IMR-90 (cell line): ENCODE measurements around the gene TNFAIP8. TPM values are rescaled to one million over a fixed set of nuclear protein-coding genes. Genes with fewer than 3 reads are reported as not detected.

Source experiments
- ATAC-seq: fragments of 200-7000 bp; cut with Tn5 transposase; 2 replicates; pipeline ENCODE4 v1.9.1; 2020; ENCODE audit warnings: low read depth, mild to moderate bottlenecking, moderate library complexity
- BruUV-seq: library from RNA; stranded (reverse); fragments of 400-500 nt; replicated peaks from 2 replicates; lab custom pipeline; 2021; lab: Mats Ljungman, UMichigan
- CTCF ChIA-PET: fragments of 300-600 bp; formaldehyde crosslinking; extraction: SDS; loops from one replicate; lab custom pipeline; 2021; ENCODE audit warnings: antibody characterized with exemption; lab: Yijun Ruan, JAX
- POLR2A ChIA-PET: fragments of 300-600 bp; sonication (Branson Sonifier 250); formaldehyde crosslinking; loops from one replicate; lab custom pipeline; 2022; ENCODE audit warnings: antibody characterized with exemption; ENCODE audit not compliant: unreplicated experiment; lab: Charles Lee
- DNase-seq: peaks from one replicate; pipeline ENCODE4 v3.0.0; 2013
- H2AFZ ChIP-seq: replicated peaks from 2 replicates; pipeline ENCODE3; 2013; ENCODE audit warnings: low read length, mild to moderate bottlenecking; ENCODE audit not compliant: poor library complexity
- H2AK5ac ChIP-seq: 2 replicates; pipeline ENCODE4 v1.6.1; 2013; ENCODE audit warnings: low read depth, low read length, inconsistent platforms
- H2AK9ac ChIP-seq: replicated peaks from 2 replicates; pipeline ENCODE3; 2013; ENCODE audit warnings: mild to moderate bottlenecking, low read depth, low read length, moderate library complexity; ENCODE audit not compliant: poor library complexity
- H2BK120ac ChIP-seq: 2 replicates; pipeline ENCODE4 v1.6.1; 2013; ENCODE audit warnings: low read depth, low read length, inconsistent platforms
- H2BK15ac ChIP-seq: 3 replicates; pipeline ENCODE4 v1.6.1; 2013; ENCODE audit warnings: low read depth, low read length, inconsistent platforms
- H2BK20ac ChIP-seq: 2 replicates; pipeline ENCODE4 v1.6.1; 2013; ENCODE audit warnings: low read depth, mild to moderate bottlenecking, inconsistent platforms, low read length, moderate library complexity
- H2BK5ac ChIP-seq: 2 replicates; pipeline ENCODE4 v1.6.1; 2013; ENCODE audit warnings: mild to moderate bottlenecking, low read depth, low read length, inconsistent platforms; ENCODE audit not compliant: poor library complexity, severe bottlenecking
- H3K14ac ChIP-seq: replicated peaks from 2 replicates; pipeline ENCODE4 v1.6.1; 2013; ENCODE audit warnings: low read depth, low read length, inconsistent platforms
- H3K18ac ChIP-seq: 2 replicates; pipeline ENCODE4 v1.6.1; 2013; ENCODE audit warnings: low read depth, low read length, control low read depth
- H3K23ac ChIP-seq: 2 replicates; pipeline ENCODE4 v1.6.1; 2013; ENCODE audit warnings: low read depth, low read length, inconsistent platforms
- H3K27ac ChIP-seq: 2 replicates; pipeline ENCODE4 v1.5.1; 2013; ENCODE audit warnings: mild to moderate bottlenecking, control low read depth, low read length; ENCODE audit not compliant: insufficient read depth
- H3K27me3 ChIP-seq: 2 replicates; pipeline ENCODE4 v1.6.1; 2013; ENCODE audit warnings: low read length; ENCODE audit not compliant: control insufficient read depth, insufficient read depth
- H3K36me3 ChIP-seq: 2 replicates; pipeline ENCODE4 v1.6.1; 2013; ENCODE audit warnings: low read length, mixed read lengths; ENCODE audit not compliant: control insufficient read depth, insufficient read depth
- H3K4ac ChIP-seq: 2 replicates; pipeline ENCODE4 v1.6.1; 2013; ENCODE audit warnings: low read depth, low read length, inconsistent platforms
- H3K4me1 ChIP-seq: 2 replicates; pipeline ENCODE4 v1.6.1; 2013; ENCODE audit warnings: low read length, mixed read lengths; ENCODE audit not compliant: control insufficient read depth, insufficient read depth
- H3K4me2 ChIP-seq: 2 replicates; pipeline ENCODE4 v1.6.1; 2013; ENCODE audit warnings: low read depth, mild to moderate bottlenecking, control low read depth, low read length, moderate library complexity
- H3K4me3 ChIP-seq: 2 replicates; pipeline ENCODE4 v1.5.1; 2013; ENCODE audit warnings: low read depth, mild to moderate bottlenecking, control low read depth, low read length, moderate library complexity; ENCODE audit not compliant: insufficient read depth
- H3K56ac ChIP-seq: 2 replicates; pipeline ENCODE4 v1.6.1; 2013; ENCODE audit warnings: low read length, inconsistent platforms; ENCODE audit not compliant: insufficient read depth; ENCODE audit errors: extremely low read depth
- H3K79me1 ChIP-seq, 2 experiments: 2 replicates each; pipeline ENCODE4 v1.6.1; 2013; ENCODE audit warnings: low read length in 2 of 2, inconsistent platforms in 1 of 2, low read depth in 1 of 2
- H3K9ac ChIP-seq: 2 replicates; pipeline ENCODE4 v1.6.1; 2013; ENCODE audit warnings: low read depth, low read length, control low read depth
- H3K9me1 ChIP-seq: 2 replicates; pipeline ENCODE4 v1.6.1; 2013; ENCODE audit warnings: low read length, inconsistent platforms; ENCODE audit not compliant: insufficient read depth
- H3K9me3 ChIP-seq: 2 replicates; pipeline ENCODE4 v1.6.1; 2013; ENCODE audit warnings: low read length; ENCODE audit not compliant: control insufficient read depth, insufficient read depth
- H4K20me1 ChIP-seq: 2 replicates; pipeline ENCODE4 v1.6.1; 2013; ENCODE audit warnings: low read length, inconsistent platforms; ENCODE audit not compliant: insufficient read depth
- H4K5ac ChIP-seq: 2 replicates; pipeline ENCODE4 v1.6.1; 2013; ENCODE audit warnings: mild to moderate bottlenecking, low read depth, low read length, control low read depth
- H4K8ac ChIP-seq, 2 experiments: 2 replicates each; pipeline ENCODE4 v1.6.1; 2013; ENCODE audit warnings: low read depth in 2 of 2, low read length in 2 of 2, control low read depth in 1 of 2, inconsistent platforms in 1 of 2
- H4K91ac ChIP-seq: 2 replicates; pipeline ENCODE4 v1.6.1; 2013; ENCODE audit warnings: low read depth, low read length, inconsistent platforms; ENCODE audit not compliant: insufficient read depth
- CEBPB ChIP-seq: IDR thresholded peaks from 2 replicates; pipeline ENCODE4 v1.6.1; 2012; ENCODE audit warnings: low read depth, low read length, improper control_type of control experiment
- MAZ ChIP-seq: IDR thresholded peaks from 2 replicates; pipeline ENCODE4 v1.6.1; 2012; ENCODE audit warnings: low read depth, mild to moderate bottlenecking, low read length, improper control_type of control experiment, moderate library complexity, borderline replicate concordance
- MXI1 ChIP-seq: IDR thresholded peaks from 2 replicates; pipeline ENCODE4 v1.6.1; 2012; ENCODE audit warnings: low read depth, mild to moderate bottlenecking, low read length, moderate library complexity, borderline replicate concordance
- POLR2A ChIP-seq: IDR thresholded peaks from 2 replicates; pipeline ENCODE4 v1.6.1; 2012; ENCODE audit warnings: mild to moderate bottlenecking, low read depth, low read length
- WGBS, 2 experiments: methylation state at CpG; one replicate each; pipeline versions ENCODE4 v1.1.5 to v1.1.7; 2013; ENCODE audit warnings: missing lambda C conversion rate in 2 of 2; ENCODE audit not compliant: insufficient read length in 1 of 2; ENCODE audit errors: extremely low coverage in 2 of 2; 5-methylcytosine and 5-hydroxymethylcytosine counted together
- dilution Hi-C: fragments of 300-500 bp; cut with HindIII; formaldehyde crosslinking; loops from one replicate; pipeline ENCODE4 v1.14.3; 2018; ENCODE audit warnings: low sequenced_read_pairs; ENCODE audit not compliant: unreplicated experiment
- in situ Hi-C: fragments of 300-500 bp; cut with MboI; formaldehyde crosslinking; loops from 3 replicates; pipeline ENCODE4 v1.14.3; 2019; ENCODE audit warnings: low sequenced_read_pairs, inconsistent platforms, mixed read lengths
- intact Hi-C: fragments of 100-400 bp; cut with micrococcal nuclease; formaldehyde crosslinking; loops from 2 replicates; pipeline ENCODE4 v1.10.0; 2022
- polyA plus RNA-seq, 3 experiments: library from polyadenylated mRNA; depleted of rRNA; stranded (reverse); fragments of >200 nt; gene quantifications; 2 replicates each; pipeline ENCODE4 v1.2.3, GENCODE V29; 2012; ENCODE audit warnings: low replicate concordance in 1 of 3
- total RNA-seq: library from RNA; depleted of rRNA; stranded (reverse); fragments of >200 nt; gene quantifications from 2 replicates; pipeline ENCODE4 v1.2.3, GENCODE V29; 2012
- TF ChIP-seq, protein P1 (sequence below): conservative IDR thresholded peaks from 2 replicates; pipeline ENCODE4 v1.5.1; 2012; ENCODE audit warnings: mild to moderate bottlenecking, low read depth, low read length, improper control_type of control experiment
- TF ChIP-seq, protein P2 (sequence below): fragments of 150-350 bp; IDR thresholded peaks from 2 replicates; pipeline ENCODE4 v1.6.1; 2017; ENCODE audit warnings: mild to moderate bottlenecking, antibody characterized with exemption, low read length, low read depth
- TF ChIP-seq, protein P3 (sequence below): fragments of 150-350 bp; IDR thresholded peaks from 2 replicates; pipeline ENCODE4 v1.6.1; 2016; ENCODE audit warnings: low read depth, mild to moderate bottlenecking, low read length, moderate library complexity, borderline replicate concordance

TNFAIP8 gene
- total and polyA plus RNA-seq, 2 of the 4 experiments (the other 2 are of a cell fraction) = 20.3 to 29.9 TPM

DNA sequence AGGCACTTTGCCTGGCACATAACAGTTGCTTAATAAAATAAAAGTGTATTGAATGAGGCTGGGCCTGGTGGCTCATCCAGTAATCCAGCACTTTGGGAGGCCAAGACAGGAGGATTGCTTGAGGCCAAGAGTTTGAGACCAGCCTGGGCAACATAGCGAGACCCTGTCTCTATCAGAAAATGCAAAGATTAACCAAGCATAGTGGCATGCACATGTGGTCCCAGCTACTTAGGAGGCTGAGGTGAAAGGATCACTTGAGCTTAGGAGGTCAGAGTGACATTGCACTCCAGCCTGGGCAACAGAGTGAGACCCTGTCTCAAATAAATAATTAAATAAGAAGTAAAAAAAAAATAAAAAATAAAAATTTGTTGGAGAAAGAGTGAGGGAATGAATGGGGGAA is 21.2 kb downstream of the TNFAIP8 start:
- Histone ChIP-seq H3K4ac (0 out of 2 replicates have a peak overlapping the region, but pooled peaks have one; percentile 7), H2AFZ (no peak overlapping the region), H3K27ac (no peak overlapping the region), H3K4me2 (no peak overlapping the region), H2AK9ac (no peak overlapping the region), H4K91ac (no peak overlapping the region), H3K9me3 (no peaks in the 10 kb centered on the region), H2AK5ac (no peak overlapping the region), H3K14ac (no peak overlapping the region), H4K8ac (no peak overlapping the region), H2BK5ac (no peak overlapping the region), H3K36me3 (no peaks in the 10 kb centered on the region), H2BK20ac (no peak overlapping the region; the same call in 1 of the 2 replicates), H3K23ac (no peak overlapping the region; the same call in 1 of the 2 replicates), H3K4me1 (peaks cover 22% of the 10 kb centered on the region), H3K9ac (no peak overlapping the region), H3K79me1 (peaks cover 18 to 21% of the 10 kb centered on the region in 2 experiments; a peak in 3 of 4 replicates), H2BK15ac (no peak overlapping the region), H4K5ac (no peak overlapping the region), H3K4me3 (no peak overlapping the region), H3K9me1 (peaks cover 8% of the 10 kb centered on the region), H3K56ac (no peak overlapping the region), H4K20me1 (no peaks in the 10 kb centered on the region), H3K27me3 (no peaks in the 10 kb centered on the region), H3K18ac (peak overlapping the region; percentile 16; the same call in 1 of the 2 replicates), H2BK120ac (no peak overlapping the region)
- dilution Hi-C loops (no loop called here), in situ Hi-C loops (no loop called here), intact Hi-C loops (no loop called here)
- WGBS, 2 experiments = no CpG with 5 or more reads among the region's 1 CpG
- TF ChIP-seq MXI1 (no peak), MAZ (no peak), CEBPB (no peak), POLR2A (no peak)
- TF ChIP-seq, protein P1, sequence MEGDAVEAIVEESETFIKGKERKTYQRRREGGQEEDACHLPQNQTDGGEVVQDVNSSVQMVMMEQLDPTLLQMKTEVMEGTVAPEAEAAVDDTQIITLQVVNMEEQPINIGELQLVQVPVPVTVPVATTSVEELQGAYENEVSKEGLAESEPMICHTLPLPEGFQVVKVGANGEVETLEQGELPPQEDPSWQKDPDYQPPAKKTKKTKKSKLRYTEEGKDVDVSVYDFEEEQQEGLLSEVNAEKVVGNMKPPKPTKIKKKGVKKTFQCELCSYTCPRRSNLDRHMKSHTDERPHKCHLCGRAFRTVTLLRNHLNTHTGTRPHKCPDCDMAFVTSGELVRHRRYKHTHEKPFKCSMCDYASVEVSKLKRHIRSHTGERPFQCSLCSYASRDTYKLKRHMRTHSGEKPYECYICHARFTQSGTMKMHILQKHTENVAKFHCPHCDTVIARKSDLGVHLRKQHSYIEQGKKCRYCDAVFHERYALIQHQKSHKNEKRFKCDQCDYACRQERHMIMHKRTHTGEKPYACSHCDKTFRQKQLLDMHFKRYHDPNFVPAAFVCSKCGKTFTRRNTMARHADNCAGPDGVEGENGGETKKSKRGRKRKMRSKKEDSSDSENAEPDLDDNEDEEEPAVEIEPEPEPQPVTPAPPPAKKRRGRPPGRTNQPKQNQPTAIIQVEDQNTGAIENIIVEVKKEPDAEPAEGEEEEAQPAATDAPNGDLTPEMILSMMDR = no peak
- TF ChIP-seq, protein P2, sequence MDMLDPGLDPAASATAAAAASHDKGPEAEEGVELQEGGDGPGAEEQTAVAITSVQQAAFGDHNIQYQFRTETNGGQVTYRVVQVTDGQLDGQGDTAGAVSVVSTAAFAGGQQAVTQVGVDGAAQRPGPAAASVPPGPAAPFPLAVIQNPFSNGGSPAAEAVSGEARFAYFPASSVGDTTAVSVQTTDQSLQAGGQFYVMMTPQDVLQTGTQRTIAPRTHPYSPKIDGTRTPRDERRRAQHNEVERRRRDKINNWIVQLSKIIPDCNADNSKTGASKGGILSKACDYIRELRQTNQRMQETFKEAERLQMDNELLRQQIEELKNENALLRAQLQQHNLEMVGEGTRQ = no peak
- TF ChIP-seq, protein P3, sequence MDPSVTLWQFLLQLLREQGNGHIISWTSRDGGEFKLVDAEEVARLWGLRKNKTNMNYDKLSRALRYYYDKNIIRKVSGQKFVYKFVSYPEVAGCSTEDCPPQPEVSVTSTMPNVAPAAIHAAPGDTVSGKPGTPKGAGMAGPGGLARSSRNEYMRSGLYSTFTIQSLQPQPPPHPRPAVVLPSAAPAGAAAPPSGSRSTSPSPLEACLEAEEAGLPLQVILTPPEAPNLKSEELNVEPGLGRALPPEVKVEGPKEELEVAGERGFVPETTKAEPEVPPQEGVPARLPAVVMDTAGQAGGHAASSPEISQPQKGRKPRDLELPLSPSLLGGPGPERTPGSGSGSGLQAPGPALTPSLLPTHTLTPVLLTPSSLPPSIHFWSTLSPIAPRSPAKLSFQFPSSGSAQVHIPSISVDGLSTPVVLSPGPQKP = no peak
- BruUV-seq = no TSS peak
- ATAC-seq (no peak), DNase-seq (no peak)
- ChIA-PET CTCF (no interaction called here), POLR2A (no interaction called here)
